Left lung (tissue), 10 donors: ENCODE results near the gene RASSF3. TPM values are rescaled to one million over a fixed set of nuclear protein-coding genes. Genes with fewer than 3 reads are reported as not detected.
"Not testable (repeated sequence)": the region's sequence is repeated elsewhere in the genome, so short reads cannot be mapped to it uniquely, and the experiment has no call there.

Experiments used
- ATAC-seq: fragments of 200-7000 bp; cut with Tn5 transposase; one replicate; pipeline ENCODE4 v1.9.1; 2020; ENCODE audit warnings: moderate library complexity
- DNase-seq, 4 donors: peaks; one replicate each; pipeline ENCODE4 v3.0.0-alpha.2; 2013 to 2020
- H3K27ac ChIP-seq, 2 donors: fragments of 200-600 bp; sonication (generic) in 1 of 2; one replicate each; pipeline versions ENCODE4 v1.5.0 to v1.8.0; 2020 to 2021
- H3K27me3 ChIP-seq, 2 donors: fragments of 200-600 bp; sonication (generic) in 1 of 2; one replicate each; pipeline versions ENCODE4 v1.5.0 to v1.8.0; 2020 to 2021
- H3K36me3 ChIP-seq, 2 donors: fragments of 200-600 bp; sonication (generic) in 1 of 2; one replicate each; pipeline versions ENCODE4 v1.5.0 to v1.8.0; 2020 to 2021
- H3K4me1 ChIP-seq, 2 donors: fragments of 200-600 bp; one replicate each; pipeline ENCODE4 v1.8.0; 2021
- H3K4me3 ChIP-seq, 2 donors: fragments of 200-600 bp; sonication (generic) in 1 of 2; one replicate each; pipeline versions ENCODE4 v1.5.0 to v1.8.0; 2020 to 2021; ENCODE audit warnings: mild to moderate bottlenecking in 1 of 2
- H3K9me3 ChIP-seq, 2 donors: fragments of 200-600 bp; sonication (generic) in 1 of 2; one replicate each; pipeline versions ENCODE4 v1.5.0 to v1.8.0; 2020 to 2021
- CTCF ChIP-seq, 2 donors: fragments of 200-600 bp; sonication (generic) in 1 of 2; IDR thresholded peaks; one replicate each; pipeline versions ENCODE4 v1.5.0 to v1.8.0; 2021; ENCODE audit warnings: antibody characterized with exemption in 2 of 2
- intact Hi-C, 2 donors: fragments of 100-400 bp; cut with DNase I; formaldehyde crosslinking; loops; one replicate each; pipeline versions ENCODE4 v1.11.2 to v1.14.2; 2022
- polyA plus RNA-seq, 6 donors: library from polyadenylated mRNA; unstranded; fragments of 120-200 nt; gene quantifications; one replicate each; pipeline ENCODE4 v1.2.1, GENCODE V29; 2013; ENCODE audit not compliant: insufficient read length in 6 of 6
- total RNA-seq, 2 donors: library from RNA; stranded (reverse); fragmentation: NEBNext Ultra II Directional; extraction: Animal tissue kit (Norgen Biotek cat#: 25700); gene quantifications; one replicate each; pipeline ENCODE4 v1.2.1, GENCODE V29; 2021
- donor health status: DM: no; HTN: yes; CAD: no.
- donor health status: DM: no; HTN: no; CAD: no.

RASSF3 gene
- total and polyA plus RNA-seq, 8 donors, result 30.3 to 90.2 (median 35.6) TPM

DNA sequence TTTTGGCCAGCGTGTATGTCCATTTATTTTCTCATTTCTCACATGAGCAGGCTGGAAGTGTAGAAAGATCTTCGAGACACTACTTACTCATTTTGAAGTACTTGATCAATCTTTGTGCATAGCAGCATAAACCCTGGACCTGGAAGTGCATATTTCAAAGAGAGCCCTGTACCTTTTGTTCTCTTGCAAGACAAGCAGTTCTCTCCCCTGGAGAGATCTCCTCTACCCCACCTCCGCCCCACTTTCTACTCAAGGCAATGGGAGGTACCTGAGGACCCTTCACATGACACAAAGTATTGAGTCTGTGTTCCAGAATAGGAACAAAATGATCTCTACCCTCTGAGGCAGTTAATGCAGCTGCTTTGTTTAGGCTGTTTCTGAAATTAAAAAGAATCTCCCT, 27.4 kb upstream of the RASSF3 start:
- Histone ChIP-seq H3K36me3 (no peaks in the 10 kb centered on the region), H3K9me3 (no peaks in the 10 kb centered on the region), H3K27ac (no peak overlapping the region), H3K4me3 (no peak overlapping the region), H3K27me3 (no peaks in the 10 kb centered on the region), H3K4me1 (peaks cover 5 to 28% of the 10 kb centered on the region in 2 donors)
- ATAC-seq (no peak), DNase-seq (no peak)
- no peak for TF ChIP-seq CTCF (IDR thresholded peaks at IDR 0.05)
- intact Hi-C loops, result no loop called here

DNA sequence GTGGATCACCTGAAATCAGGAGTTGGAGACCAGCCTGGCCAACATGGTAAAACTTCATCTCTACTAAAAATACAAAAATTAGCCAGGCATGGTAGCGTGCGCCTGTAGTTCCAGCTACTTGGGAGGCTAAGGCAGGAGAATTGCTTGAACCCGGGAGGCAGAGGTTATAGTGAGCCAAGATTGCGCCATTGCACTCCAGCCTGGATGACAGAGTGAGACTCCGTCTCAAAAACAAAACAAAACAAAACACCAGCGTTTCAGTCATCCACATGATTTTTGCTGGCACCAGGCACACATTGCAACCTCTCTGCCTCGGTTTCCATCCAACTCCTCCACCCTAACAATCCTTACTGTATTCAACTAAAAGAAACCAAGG, 26.9 kb upstream of the RASSF3 start:
- H3K36me3 ChIP-seq, ATAC-seq, intact Hi-C loops, H3K27me3 ChIP-seq, DNase-seq, H3K9me3 ChIP-seq: not testable (repeated sequence)
- Histone ChIP-seq H3K27ac (peak overlapping the region; percentile 11 to 63), H3K4me1 (peaks cover 5 to 28% of the 10 kb centered on the region in 2 donors), H3K4me3 (peak overlapping the region in 1 of 2 donors; percentile 25)

GRCh38 chr12:64583771-64584421, 26.4 kb upstream of the RASSF3 start:
- no peak for TF ChIP-seq CTCF (IDR thresholded peaks at IDR 0.05)
- Histone ChIP-seq H3K27ac (peak overlapping the region; percentile 11 to 63), H3K4me3 (peak overlapping the region in 1 of 2 donors; percentile 25), H3K9me3 (no peaks in the 10 kb centered on the region), H3K27me3 (no peaks in the 10 kb centered on the region), H3K36me3 (no peaks in the 10 kb centered on the region), H3K4me1 (peaks cover 5 to 28% of the 10 kb centered on the region in 2 donors)
- DNase-seq (peak in 2 of 4 donors; percentile 8 to 22), ATAC-seq (peak; percentile 44)
- intact Hi-C loops, result no loop called here

- H3K4me1 ChIP-seq, result peaks cover 5 to 28% of the 10 kb centered on the region in 2 donors
- no peak overlapping the region for H3K27ac ChIP-seq
- intact Hi-C loops, result no loop called here
- no peaks in the 10 kb centered on the region for H3K36me3 ChIP-seq
- no peak for TF ChIP-seq CTCF (IDR thresholded peaks at IDR 0.05)
- no peaks in the 10 kb centered on the region for H3K27me3 ChIP-seq
- peak in 1 of 4 donors; percentile 40 for DNase-seq
- ATAC-seq, result peak; percentile 57
- H3K4me3 ChIP-seq, result no peak overlapping the region
- no peaks in the 10 kb centered on the region for H3K9me3 ChIP-seq
Observed at GRCh38 chr12:64585104-64585503, 25.2 kb upstream of the RASSF3 start.

GRCh38 chr12:64587447-64587846, 22.8 kb upstream of the RASSF3 start:
- no peaks in the 10 kb centered on the region for H3K9me3 ChIP-seq
- DNase-seq, result no peak
- intact Hi-C loops, result no loop called here
- H3K4me3 ChIP-seq, result no peak overlapping the region
- no peak overlapping the region for H3K27ac ChIP-seq
- TF ChIP-seq CTCF (IDR thresholded peaks at IDR 0.05), result no peak
- H3K27me3 ChIP-seq, result no peaks in the 10 kb centered on the region
- no peak for ATAC-seq
- H3K36me3 ChIP-seq, result no peaks in the 10 kb centered on the region
- H3K4me1 ChIP-seq, result peaks cover 5 to 29% of the 10 kb centered on the region in 2 donors

DNA sequence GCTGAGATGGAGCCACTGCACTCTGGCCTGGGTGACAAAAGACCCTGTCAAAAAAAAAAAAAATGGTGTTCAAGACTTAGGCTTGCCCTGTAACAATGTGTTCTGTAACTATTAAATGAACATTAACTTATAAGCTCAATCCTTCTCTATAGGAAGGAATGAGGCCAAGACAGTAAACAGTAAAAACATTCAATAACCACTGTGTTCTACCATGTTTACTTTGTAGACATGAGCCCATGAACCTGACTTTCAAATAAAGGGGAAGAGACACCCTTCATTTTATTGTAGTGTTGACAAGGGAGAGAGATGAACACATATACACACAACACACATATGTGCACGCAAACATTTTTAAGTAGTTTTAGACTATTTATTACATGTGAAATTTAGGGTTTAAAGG, 20.1 kb upstream of the RASSF3 start:
- TF ChIP-seq CTCF (IDR thresholded peaks at IDR 0.05), result no peak
- intact Hi-C loops, result no loop called here
- H3K4me3 ChIP-seq, result no peak overlapping the region

More for the DNA sequence above, 20.1 kb upstream of the RASSF3 start:
- Histone ChIP-seq H3K4me1 (peaks cover 0 to 29% of the 10 kb centered on the region in 2 donors), H3K36me3 (no peaks in the 10 kb centered on the region), H3K27ac (no peak overlapping the region), H3K27me3 (no peaks in the 10 kb centered on the region), H3K9me3 (no peaks in the 10 kb centered on the region)
- ATAC-seq, result no peak
- no peak for DNase-seq
